Measurements from ENCODE around the gene HDAC6.

GRCh38 chrX:48816014-48816810, 14.3 kb downstream of the HDAC6 start:
- TF ChIP-seq TCF4 (CRISPR knock-in tag; IDR thresholded peaks at IDR 0.05; ENCODE audit: borderline replicate concordance) (no peak), BACH2 (CRISPR knock-in tag; IDR thresholded peaks at IDR 0.05; ENCODE audit: borderline replicate concordance) (no peak)

Data from SK-N-SH treated with all-trans-retinoic acid at 6 μM for 48 hours (cell line).